Mucosa of descending colon (tissue), 3 donors: Measurements from ENCODE around the gene PLB1. TPM values are rescaled to one million over a fixed set of nuclear protein-coding genes. Genes with fewer than 3 reads are reported as not detected.

ENCODE experiments used
- ATAC-seq: fragments of 200-7000 bp; cut with Tn5 transposase; one replicate; pipeline ENCODE4 v1.9.1; 2020; ENCODE audit warnings: mild to moderate bottlenecking, moderate library complexity
- DNase-seq, 3 donors: peaks; one replicate each; pipeline ENCODE4 v3.0.0-alpha.2; 2020
- H3K36me3 ChIP-seq: fragments of 200-600 bp; one replicate; pipeline ENCODE4 v1.8.0; 2021; ENCODE audit warnings: low read depth, mild to moderate bottlenecking
- H3K4me1 ChIP-seq: fragments of 200-600 bp; one replicate; pipeline ENCODE4 v1.8.0; 2021; ENCODE audit warnings: low read depth, mild to moderate bottlenecking
- H3K4me3 ChIP-seq: fragments of 200-600 bp; one replicate; pipeline ENCODE4 v1.8.0; 2021; ENCODE audit warnings: mild to moderate bottlenecking
- H3K9me3 ChIP-seq: fragments of 200-600 bp; one replicate; pipeline ENCODE4 v1.8.0; 2021; ENCODE audit warnings: mild to moderate bottlenecking
- intact Hi-C, 2 donors: fragments of 100-400 bp; cut with DNase I in 1 of 2; cut with micrococcal nuclease in 1 of 2; formaldehyde crosslinking; loops; one replicate each; pipeline versions ENCODE4 v1.11.0 to v1.11.1; 2022; cut with DNase I, micrococcal nuclease
- total RNA-seq, 3 donors: library from RNA; stranded (reverse); fragmentation: NEBNext Ultra II Directional in 2 of 3; extraction: Animal tissue kit (Norgen Biotek cat#: 25700) in 2 of 3; gene quantifications; one replicate each; pipeline versions ENCODE4 v1.2.1 to v1.2.4, GENCODE V29; 2021 to 2023
- TF ChIP-seq, protein P1 (sequence below): fragments of 200-600 bp; IDR thresholded peaks from one replicate; pipeline ENCODE4 v1.8.0; 2022; ENCODE audit warnings: antibody characterized with exemption, mild to moderate bottlenecking
- donor health status: DM: no; HTN: no; CAD: no; lungs with moderate emphysema.
- donor health status: DM: no; HTN: no; CAD: no.
- donor health status: DM: no; HTN: yes; CAD: no.

PLB1 gene
- total RNA-seq, 3 donors from 2014 or later: 2.4 to 4.9 (median 3.6) TPM

- Histone ChIP-seq H3K36me3 (no peaks in the 10 kb centered on the region), H3K9me3 (no peaks in the 10 kb centered on the region), H3K4me1 (peaks cover 7% of the 10 kb centered on the region), H3K4me3 (no peak overlapping the region)
- TF ChIP-seq, protein P1, sequence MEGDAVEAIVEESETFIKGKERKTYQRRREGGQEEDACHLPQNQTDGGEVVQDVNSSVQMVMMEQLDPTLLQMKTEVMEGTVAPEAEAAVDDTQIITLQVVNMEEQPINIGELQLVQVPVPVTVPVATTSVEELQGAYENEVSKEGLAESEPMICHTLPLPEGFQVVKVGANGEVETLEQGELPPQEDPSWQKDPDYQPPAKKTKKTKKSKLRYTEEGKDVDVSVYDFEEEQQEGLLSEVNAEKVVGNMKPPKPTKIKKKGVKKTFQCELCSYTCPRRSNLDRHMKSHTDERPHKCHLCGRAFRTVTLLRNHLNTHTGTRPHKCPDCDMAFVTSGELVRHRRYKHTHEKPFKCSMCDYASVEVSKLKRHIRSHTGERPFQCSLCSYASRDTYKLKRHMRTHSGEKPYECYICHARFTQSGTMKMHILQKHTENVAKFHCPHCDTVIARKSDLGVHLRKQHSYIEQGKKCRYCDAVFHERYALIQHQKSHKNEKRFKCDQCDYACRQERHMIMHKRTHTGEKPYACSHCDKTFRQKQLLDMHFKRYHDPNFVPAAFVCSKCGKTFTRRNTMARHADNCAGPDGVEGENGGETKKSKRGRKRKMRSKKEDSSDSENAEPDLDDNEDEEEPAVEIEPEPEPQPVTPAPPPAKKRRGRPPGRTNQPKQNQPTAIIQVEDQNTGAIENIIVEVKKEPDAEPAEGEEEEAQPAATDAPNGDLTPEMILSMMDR: no peak
- DNase-seq (no peak), ATAC-seq (peak; percentile 38)
- intact Hi-C loops: no loop called here
Measured at GRCh38 chr2:28552045-28552823, 56.4 kb downstream of the PLB1 start.

GRCh38 chr2:28556303-28556702 lies 60.4 kb downstream of the PLB1 start:
- intact Hi-C loops: no loop called here
- DNase-seq (no peak), ATAC-seq (peak; percentile 25)
- Histone ChIP-seq H3K36me3 (no peaks in the 10 kb centered on the region), H3K4me3 (no peak overlapping the region), H3K4me1 (no peaks in the 10 kb centered on the region), H3K9me3 (no peaks in the 10 kb centered on the region)
- TF ChIP-seq, protein P1: no peak

DNA sequence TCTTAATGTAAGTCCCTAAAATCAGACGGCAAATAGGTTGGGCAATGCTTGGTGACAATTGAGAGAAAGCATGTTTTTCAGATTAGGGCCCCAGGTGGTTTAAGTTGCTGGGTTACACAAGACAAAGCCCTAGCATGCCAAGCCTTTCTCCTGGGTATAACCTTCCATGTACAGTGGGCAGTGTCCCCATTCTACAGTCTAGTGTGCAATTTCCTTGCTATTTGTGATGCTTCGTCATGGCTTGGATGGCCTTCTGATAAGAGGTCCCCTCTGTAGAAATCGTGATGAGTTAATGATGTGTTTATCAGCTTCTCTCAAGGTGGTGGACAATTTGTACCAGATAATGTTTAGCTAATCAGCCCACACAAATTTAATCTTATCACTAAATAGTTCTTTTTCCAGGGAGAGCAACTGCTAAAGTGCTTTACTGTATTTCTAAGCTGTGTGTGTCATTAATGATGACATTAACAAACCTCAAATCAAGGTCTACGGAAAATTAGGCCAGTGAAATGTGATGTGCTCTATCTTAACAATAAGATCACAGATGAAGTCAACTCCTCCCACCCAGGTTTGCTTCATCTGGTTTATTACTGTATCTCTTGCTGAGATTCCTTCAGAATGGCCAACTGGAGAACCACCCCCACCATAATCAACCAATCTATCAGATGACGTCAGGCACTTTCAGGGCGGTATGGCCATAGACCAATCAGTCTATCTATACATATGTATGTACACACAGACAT lies 61.7 kb downstream of the PLB1 start:
- intact Hi-C loops: no loop called here
- Histone ChIP-seq H3K4me1 (no peaks in the 10 kb centered on the region), H3K4me3 (no peak overlapping the region), H3K9me3 (no peaks in the 10 kb centered on the region), H3K36me3 (no peaks in the 10 kb centered on the region)
- TF ChIP-seq, protein P1: no peak
- ATAC-seq (no peak), DNase-seq (no peak)

DNA sequence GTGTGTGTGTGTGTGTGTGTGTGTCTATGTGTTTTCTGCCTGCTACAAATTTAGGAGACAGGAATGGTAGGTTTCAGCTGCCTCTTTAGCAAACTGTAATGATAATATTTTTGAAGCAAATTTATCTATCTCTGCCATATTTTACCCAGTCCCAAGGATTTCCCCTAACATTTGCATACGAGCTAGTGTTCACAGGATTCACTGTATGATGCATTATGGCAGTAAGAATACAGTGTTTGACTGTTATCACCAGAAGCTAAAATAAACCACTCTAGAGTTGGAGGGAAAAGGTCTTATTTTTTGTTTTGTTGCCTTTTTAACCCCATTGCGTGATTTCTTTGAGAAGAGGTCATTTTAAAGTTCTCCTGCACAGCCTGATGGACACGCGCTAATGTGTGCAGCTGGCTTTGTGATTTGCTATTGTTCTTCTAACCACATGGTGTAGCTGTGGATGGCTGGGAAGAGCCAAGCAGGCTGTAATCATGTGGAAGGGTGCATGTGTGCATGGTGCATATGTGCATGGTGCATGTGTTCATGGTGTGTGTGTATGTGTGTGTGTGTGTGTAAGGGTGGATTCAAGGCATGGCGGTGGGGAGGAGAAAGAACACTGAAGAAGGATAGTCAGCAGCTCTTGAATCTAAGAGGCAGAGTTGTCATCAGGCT lies 62.4 kb downstream of the PLB1 start:
- no peaks in the 10 kb centered on the region for H3K9me3 ChIP-seq
- TF ChIP-seq, protein P1: no peak
- ATAC-seq (no peak), DNase-seq (no peak)
- intact Hi-C loops: no loop called here
- no peaks in the 10 kb centered on the region for H3K4me1 ChIP-seq
- H3K36me3 ChIP-seq: no peaks in the 10 kb centered on the region
- no peak overlapping the region for H3K4me3 ChIP-seq

GRCh38 chr2:28558918-28559317 lies 63.1 kb downstream of the PLB1 start:
- H3K9me3 ChIP-seq: no peaks in the 10 kb centered on the region
- TF ChIP-seq, protein P1: no peak
- no peaks in the 10 kb centered on the region for H3K36me3 ChIP-seq
- no peak for DNase-seq
- ATAC-seq: no peak
- H3K4me1 ChIP-seq: no peaks in the 10 kb centered on the region
- intact Hi-C loops: no loop called here
- no peak overlapping the region for H3K4me3 ChIP-seq
